ENCODE data around the gene WDR70. TPM values are rescaled to one million over a fixed set of nuclear protein-coding genes. Genes with fewer than 3 reads are reported as not detected.
"Not testable (repeated sequence)": the region's sequence is repeated elsewhere in the genome, so short reads cannot be mapped to it uniquely, and the experiment has no call there.

WDR70 gene
- total RNA-seq, 1 experiment from 2014 or later = 78.2 TPM

DNA sequence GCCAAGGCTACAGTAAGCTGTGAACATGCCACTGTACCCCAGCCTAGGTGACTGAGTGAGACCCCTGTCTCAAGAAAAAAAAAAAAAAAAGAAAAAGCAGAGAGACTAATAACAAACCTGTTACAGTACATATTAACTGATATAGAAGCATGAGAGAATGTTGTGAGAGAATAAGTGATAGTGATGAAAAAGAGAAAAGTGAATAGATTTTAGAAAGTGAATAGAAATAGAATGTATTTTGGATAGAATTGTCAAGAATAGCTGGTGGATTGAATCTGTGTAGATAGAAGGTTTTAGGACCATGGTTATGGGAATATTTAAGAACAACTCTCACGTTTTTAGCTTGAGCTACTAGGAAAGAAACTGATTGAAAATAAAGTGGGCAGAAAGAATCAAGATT, 135.8 kb downstream of the WDR70 start:
- POLR2A ChIA-PET (ENCODE audit: unreplicated experiment) = interaction anchor here (0.6 kb wide), 1 partner anchor 14 kb away, joined by 11 read pairs; no protein-coding TSS in a partner anchor
- BruUV-seq (replicated peaks) = no TSS peak
- Histone ChIP-seq H3K27ac (no peak overlapping the region), H3F3A (ENCODE audit: insufficient read depth, low read depth) (no peaks in the 10 kb centered on the region), H3K79me2 (ENCODE audit: low read depth) (no peaks in the 10 kb centered on the region), H3K4me2 (no peak overlapping the region), H3K9me2 (ENCODE audit: insufficient read depth) (no peaks in the 10 kb centered on the region), H3K27me3 (ENCODE audit: insufficient read depth, low read depth) (no peaks in the 10 kb centered on the region), H3K4me1 (replicated peaks; ENCODE audit: insufficient read depth) (no peaks in the 10 kb centered on the region), H3K4me3 (no peak overlapping the region), H4K20me1 (ENCODE audit: insufficient read depth) (0 out of 2 replicates have a peak, but pooled peaks cover 3% of the 10 kb centered on the region), H2AFZ (no peak overlapping the region), H3K36me3 (ENCODE audit: low read depth) (0 out of 2 replicates have a peak, but pooled peaks cover 7% of the 10 kb centered on the region), H3K9me3 (ENCODE audit: insufficient read depth, low read depth) (no peaks in the 10 kb centered on the region)
- intact Hi-C loops (cut with micrococcal nuclease; ENCODE audit: unreplicated experiment) = no loop called here
- TF ChIP-seq, protein P1, sequence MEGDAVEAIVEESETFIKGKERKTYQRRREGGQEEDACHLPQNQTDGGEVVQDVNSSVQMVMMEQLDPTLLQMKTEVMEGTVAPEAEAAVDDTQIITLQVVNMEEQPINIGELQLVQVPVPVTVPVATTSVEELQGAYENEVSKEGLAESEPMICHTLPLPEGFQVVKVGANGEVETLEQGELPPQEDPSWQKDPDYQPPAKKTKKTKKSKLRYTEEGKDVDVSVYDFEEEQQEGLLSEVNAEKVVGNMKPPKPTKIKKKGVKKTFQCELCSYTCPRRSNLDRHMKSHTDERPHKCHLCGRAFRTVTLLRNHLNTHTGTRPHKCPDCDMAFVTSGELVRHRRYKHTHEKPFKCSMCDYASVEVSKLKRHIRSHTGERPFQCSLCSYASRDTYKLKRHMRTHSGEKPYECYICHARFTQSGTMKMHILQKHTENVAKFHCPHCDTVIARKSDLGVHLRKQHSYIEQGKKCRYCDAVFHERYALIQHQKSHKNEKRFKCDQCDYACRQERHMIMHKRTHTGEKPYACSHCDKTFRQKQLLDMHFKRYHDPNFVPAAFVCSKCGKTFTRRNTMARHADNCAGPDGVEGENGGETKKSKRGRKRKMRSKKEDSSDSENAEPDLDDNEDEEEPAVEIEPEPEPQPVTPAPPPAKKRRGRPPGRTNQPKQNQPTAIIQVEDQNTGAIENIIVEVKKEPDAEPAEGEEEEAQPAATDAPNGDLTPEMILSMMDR (conservative IDR thresholded peaks at IDR 0.05) = no peak
- TF ChIP-seq EZH2 (IDR thresholded peaks at IDR 0.05; ENCODE audit: low read depth) = no peak
- CTCF ChIA-PET = no interaction called here
- DNase-seq = no peak

DNA sequence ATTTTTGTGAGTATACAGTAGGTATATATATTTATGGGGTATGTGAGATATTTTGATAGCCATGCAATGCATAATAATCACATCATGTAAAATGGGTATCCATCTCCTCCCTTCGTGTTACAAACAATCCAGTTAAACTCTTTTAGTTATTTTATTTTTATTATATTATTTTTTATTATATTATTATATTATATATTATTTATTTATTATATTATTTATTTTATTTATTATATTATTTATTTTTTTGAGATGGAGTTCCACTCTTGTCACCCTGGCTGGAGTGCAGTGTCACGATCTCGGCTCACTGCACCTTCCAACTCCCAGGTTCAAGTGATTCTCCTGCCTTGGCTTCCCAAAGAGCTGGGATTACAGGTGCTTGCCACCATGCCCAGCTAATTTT, 138.6 kb downstream of the WDR70 start:
- intact Hi-C loops (cut with micrococcal nuclease; ENCODE audit: unreplicated experiment) = no loop called here
- POLR2A ChIA-PET (ENCODE audit: unreplicated experiment) = no interaction called here
- no peak for DNase-seq

GRCh38 chr5:37518356-37518755, 139.2 kb downstream of the WDR70 start:
- H3K4me3 ChIP-seq; H3K9me3 ChIP-seq (ENCODE audit: insufficient read depth, low read depth); H3K9me2 ChIP-seq (ENCODE audit: insufficient read depth); POLR2A ChIA-PET (ENCODE audit: unreplicated experiment); H2AFZ ChIP-seq; H4K20me1 ChIP-seq (ENCODE audit: insufficient read depth); H3K27ac ChIP-seq; H3K79me2 ChIP-seq (ENCODE audit: low read depth); BruUV-seq (replicated peaks); intact Hi-C loops (cut with micrococcal nuclease; ENCODE audit: unreplicated experiment); H3K36me3 ChIP-seq (ENCODE audit: low read depth); CTCF ChIA-PET; DNase-seq; H3K4me1 ChIP-seq (replicated peaks; ENCODE audit: insufficient read depth); H3K4me2 ChIP-seq; H3F3A ChIP-seq (ENCODE audit: insufficient read depth, low read depth); H3K27me3 ChIP-seq (ENCODE audit: insufficient read depth, low read depth): not testable (repeated sequence)

More for the DNA sequence above, 138.6 kb downstream of the WDR70 start:
- Histone ChIP-seq H4K20me1 (ENCODE audit: insufficient read depth) (0 out of 2 replicates have a peak, but pooled peaks cover 3% of the 10 kb centered on the region), H3K9me3 (ENCODE audit: insufficient read depth, low read depth) (no peaks in the 10 kb centered on the region), H3K27ac (no peak overlapping the region), H2AFZ (no peak overlapping the region), H3K79me2 (ENCODE audit: low read depth) (no peaks in the 10 kb centered on the region), H3K27me3 (ENCODE audit: insufficient read depth, low read depth) (no peaks in the 10 kb centered on the region), H3K4me3 (no peak overlapping the region), H3K4me2 (no peak overlapping the region), H3K36me3 (ENCODE audit: low read depth) (0 out of 2 replicates have a peak, but pooled peaks cover 7% of the 10 kb centered on the region), H3K9me2 (ENCODE audit: insufficient read depth) (no peaks in the 10 kb centered on the region), H3F3A (ENCODE audit: insufficient read depth, low read depth) (no peaks in the 10 kb centered on the region), H3K4me1 (replicated peaks; ENCODE audit: insufficient read depth) (no peaks in the 10 kb centered on the region)
- CTCF ChIA-PET = no interaction called here
- TF ChIP-seq, protein P1 (conservative IDR thresholded peaks at IDR 0.05) = no peak
- no peak for TF ChIP-seq EZH2 (IDR thresholded peaks at IDR 0.05; ENCODE audit: low read depth)
- BruUV-seq (replicated peaks) = no TSS peak

DNA sequence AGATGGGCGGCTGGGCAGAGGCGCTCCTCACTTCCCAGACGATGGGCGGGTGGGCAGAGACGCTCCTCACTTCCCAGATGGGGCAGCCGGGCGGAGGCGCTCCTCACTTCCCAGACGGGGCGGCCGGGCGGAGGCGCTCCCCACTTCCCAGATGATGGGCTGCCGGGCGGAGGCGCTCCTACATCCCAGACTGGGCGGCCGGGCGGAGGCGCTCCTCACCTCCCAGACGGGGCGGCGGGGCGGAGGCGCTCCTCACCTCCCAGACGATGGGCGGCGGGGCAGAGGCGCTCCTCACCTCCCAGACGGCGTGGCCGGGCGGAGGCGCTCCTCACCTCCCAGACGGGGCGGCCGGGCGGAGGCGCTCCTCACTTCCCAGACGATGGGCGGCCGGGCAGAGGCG, 140.2 kb downstream of the WDR70 start:
- ChIA-PET CTCF (no interaction called here), POLR2A (ENCODE audit: unreplicated experiment) (no interaction called here)
- no peak for DNase-seq
- no peaks in the 10 kb centered on the region for H3K4me1 ChIP-seq (replicated peaks; ENCODE audit: insufficient read depth)
- no peak overlapping the region for H3K4me2 ChIP-seq
- no peak overlapping the region for H3K4me3 ChIP-seq
- H3K79me2 ChIP-seq (ENCODE audit: low read depth) = no peaks in the 10 kb centered on the region
- TF ChIP-seq, protein P1 (conservative IDR thresholded peaks at IDR 0.05) = no peak
- no peak for TF ChIP-seq EZH2 (IDR thresholded peaks at IDR 0.05; ENCODE audit: low read depth)
- H4K20me1 ChIP-seq (ENCODE audit: insufficient read depth) = no peaks in the 10 kb centered on the region
- intact Hi-C loops (cut with micrococcal nuclease; ENCODE audit: unreplicated experiment) = no loop called here
- no peaks in the 10 kb centered on the region for H3K9me3 ChIP-seq (ENCODE audit: insufficient read depth, low read depth)
- no peaks in the 10 kb centered on the region for H3K27me3 ChIP-seq (ENCODE audit: insufficient read depth, low read depth)
- no peaks in the 10 kb centered on the region for H3F3A ChIP-seq (ENCODE audit: insufficient read depth, low read depth)
- no peak overlapping the region for H3K27ac ChIP-seq
- no peak overlapping the region for H2AFZ ChIP-seq
- 0 out of 2 replicates have a peak, but pooled peaks cover 7% of the 10 kb centered on the region for H3K36me3 ChIP-seq (ENCODE audit: low read depth)
- no TSS peak for BruUV-seq (replicated peaks)
- no peaks in the 10 kb centered on the region for H3K9me2 ChIP-seq (ENCODE audit: insufficient read depth)

Measured in PC-9 (cell line).